ENCODE results near the gene FGFR2. TPM values are rescaled to one million over a fixed set of nuclear protein-coding genes. Genes with fewer than 3 reads are reported as not detected.

The FGFR2 gene
- total RNA-seq, 6 donors from 2014 or later, result 36.7 to 83.7 (median 64.1) TPM

DNA sequence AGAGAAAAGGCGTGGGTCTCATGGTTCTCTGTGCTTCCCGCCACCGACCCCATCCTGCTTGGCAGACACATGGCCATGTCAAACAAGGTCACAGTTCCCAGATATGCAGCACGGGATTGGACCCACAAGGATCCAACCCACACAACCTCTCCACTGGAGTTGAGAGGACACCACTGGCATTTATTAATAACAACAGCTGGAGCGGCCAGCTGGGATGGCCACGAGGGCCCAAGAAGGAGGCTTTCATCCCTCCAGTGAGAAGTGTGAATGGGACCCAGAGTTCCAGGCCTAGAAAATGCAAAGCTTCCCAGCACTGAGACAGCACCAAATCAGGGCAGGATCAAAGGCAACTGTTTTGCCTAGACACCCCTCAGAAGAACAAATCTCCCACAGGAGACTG is 31.5 kb downstream of the FGFR2 start:
- Histone ChIP-seq H3K4me1 (no peaks in the 10 kb centered on the region), H3K4me3 (no peak overlapping the region), H3K9me3 (no peaks in the 10 kb centered on the region), H3K27me3 (no peaks in the 10 kb centered on the region), H3K27ac (no peak overlapping the region), H3K36me3 (no peaks in the 10 kb centered on the region)
- ATAC-seq (ENCODE audit: low FRiP score in 2 of 2) (no peak), DNase-seq (no peak)
- TF ChIP-seq POLR2A (IDR thresholded peaks at IDR 0.05), result no peak
- no peak for TF ChIP-seq POLR2AphosphoS5 (IDR thresholded peaks at IDR 0.05)
- TF ChIP-seq EP300 (IDR thresholded peaks at IDR 0.05), result no peak
- TF ChIP-seq, protein P1, sequence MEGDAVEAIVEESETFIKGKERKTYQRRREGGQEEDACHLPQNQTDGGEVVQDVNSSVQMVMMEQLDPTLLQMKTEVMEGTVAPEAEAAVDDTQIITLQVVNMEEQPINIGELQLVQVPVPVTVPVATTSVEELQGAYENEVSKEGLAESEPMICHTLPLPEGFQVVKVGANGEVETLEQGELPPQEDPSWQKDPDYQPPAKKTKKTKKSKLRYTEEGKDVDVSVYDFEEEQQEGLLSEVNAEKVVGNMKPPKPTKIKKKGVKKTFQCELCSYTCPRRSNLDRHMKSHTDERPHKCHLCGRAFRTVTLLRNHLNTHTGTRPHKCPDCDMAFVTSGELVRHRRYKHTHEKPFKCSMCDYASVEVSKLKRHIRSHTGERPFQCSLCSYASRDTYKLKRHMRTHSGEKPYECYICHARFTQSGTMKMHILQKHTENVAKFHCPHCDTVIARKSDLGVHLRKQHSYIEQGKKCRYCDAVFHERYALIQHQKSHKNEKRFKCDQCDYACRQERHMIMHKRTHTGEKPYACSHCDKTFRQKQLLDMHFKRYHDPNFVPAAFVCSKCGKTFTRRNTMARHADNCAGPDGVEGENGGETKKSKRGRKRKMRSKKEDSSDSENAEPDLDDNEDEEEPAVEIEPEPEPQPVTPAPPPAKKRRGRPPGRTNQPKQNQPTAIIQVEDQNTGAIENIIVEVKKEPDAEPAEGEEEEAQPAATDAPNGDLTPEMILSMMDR (IDR thresholded peaks at IDR 0.05), result no peak
- 66 to 76% methylated on average over 6 of the region's 6 CpGs for WGBS, 2 donors

DNA sequence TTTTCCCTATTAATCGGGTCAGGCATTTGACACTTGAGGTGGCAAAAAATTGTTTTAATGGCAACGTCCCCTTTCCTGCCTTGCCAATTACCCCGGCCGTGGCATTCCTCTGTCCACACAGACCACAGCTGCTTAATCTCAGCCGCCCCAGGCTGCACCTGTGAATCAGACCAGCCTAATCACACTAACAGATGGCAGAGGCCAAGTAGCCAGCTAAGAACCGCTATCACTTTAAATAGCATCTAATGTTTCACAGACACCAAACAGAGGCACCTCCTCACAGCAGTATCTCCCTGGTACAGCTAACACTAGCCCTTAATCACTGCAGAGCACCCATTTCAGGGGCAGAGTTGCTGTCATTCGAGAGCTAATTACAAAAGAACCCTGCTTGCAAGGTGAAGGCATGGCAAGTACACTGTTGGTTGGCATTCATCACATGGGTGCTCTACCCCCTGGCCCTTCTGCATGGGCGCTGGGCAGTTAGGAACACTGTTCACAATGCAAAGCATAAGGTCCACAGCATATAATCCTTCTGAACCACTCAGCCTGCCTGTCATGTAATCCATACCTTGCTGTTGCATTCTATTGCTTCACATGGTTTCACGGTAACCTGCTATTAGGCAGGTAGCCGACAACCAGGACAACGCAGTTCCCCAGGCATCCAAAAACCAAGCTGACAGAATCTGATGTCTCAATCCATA is 38.8 kb downstream of the FGFR2 start:
- DNase-seq, result no peak
- no peaks in the 10 kb centered on the region for H3K27me3 ChIP-seq
- ATAC-seq (ENCODE audit: low FRiP score in 2 of 2), result no peak
- no peaks in the 10 kb centered on the region for H3K36me3 ChIP-seq
- H3K27ac ChIP-seq, result no peak overlapping the region
- H3K9me3 ChIP-seq, result no peaks in the 10 kb centered on the region
- 68 to 75% methylated on average over 10 to 11 of the region's 11 CpGs for WGBS, 2 donors
- no peak overlapping the region for H3K4me3 ChIP-seq
- no peaks in the 10 kb centered on the region for H3K4me1 ChIP-seq
- TF ChIP-seq POLR2AphosphoS5 (IDR thresholded peaks at IDR 0.05), result no peak
- no peak for TF ChIP-seq EP300 (IDR thresholded peaks at IDR 0.05)
- TF ChIP-seq, protein P1 (IDR thresholded peaks at IDR 0.05), result no peak
- TF ChIP-seq POLR2A (IDR thresholded peaks at IDR 0.05), result no peak

DNA sequence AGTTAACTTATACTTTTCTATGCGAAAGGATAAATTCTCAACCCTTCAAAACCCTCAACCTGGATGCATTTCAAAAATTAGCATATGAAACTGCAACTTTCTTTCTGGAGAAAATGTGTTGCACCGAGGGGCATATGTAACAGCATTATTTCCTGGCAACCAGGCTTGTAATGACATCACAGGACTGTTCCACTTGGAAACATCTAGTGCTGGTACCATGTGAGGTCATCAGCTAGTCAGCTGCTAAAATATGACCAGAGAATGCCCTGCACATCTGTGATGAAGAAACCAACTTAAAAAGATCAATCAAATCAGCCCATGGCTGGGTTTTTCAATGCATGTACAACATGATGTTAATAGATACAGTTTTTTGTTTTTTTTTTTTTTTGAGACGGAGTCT is 40.0 kb downstream of the FGFR2 start:
- 75 to 82% methylated on average over 3 of the region's 3 CpGs for WGBS, 2 donors
- no peak for DNase-seq

DNA sequence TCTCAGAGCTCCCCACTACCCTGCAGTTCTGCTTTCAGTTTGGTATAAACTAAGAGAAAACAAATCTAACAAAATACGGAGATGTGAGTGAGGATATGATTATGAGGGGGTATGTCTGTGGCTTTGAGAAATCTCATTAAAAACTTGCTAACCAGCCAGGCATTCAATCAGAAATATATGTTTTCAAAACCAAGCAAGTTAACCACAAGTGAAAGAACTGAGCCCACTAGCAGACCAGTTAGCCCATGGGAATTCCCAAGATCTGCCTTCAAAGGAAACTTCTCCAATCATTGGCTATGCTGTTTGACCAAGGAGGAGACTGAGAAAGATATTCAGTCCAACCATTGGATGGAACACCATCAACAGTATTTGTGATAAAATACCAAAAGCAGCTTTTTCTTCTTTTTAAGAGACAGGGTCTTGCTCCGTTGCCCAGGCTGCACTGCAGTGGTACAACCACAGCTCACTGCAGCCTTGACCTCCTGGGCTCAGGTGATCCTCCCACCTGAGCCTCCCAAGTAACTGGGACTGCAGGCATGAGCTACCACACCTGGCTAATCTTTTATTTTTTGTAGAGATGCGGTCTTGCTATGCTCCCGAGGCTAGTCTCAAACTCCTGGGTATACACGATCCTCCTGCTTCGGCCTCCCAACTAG is 41.2 kb downstream of the FGFR2 start:
- DNase-seq (no peak), ATAC-seq (ENCODE audit: low FRiP score in 2 of 2) (no peak)
- Histone ChIP-seq H3K27me3 (no peaks in the 10 kb centered on the region), H3K4me1 (no peaks in the 10 kb centered on the region), H3K4me3 (no peak overlapping the region), H3K27ac (no peak overlapping the region), H3K36me3 (no peaks in the 10 kb centered on the region), H3K9me3 (no peaks in the 10 kb centered on the region)
- 89 to 92% methylated on average over 6 of the region's 6 CpGs for WGBS, 2 donors
- TF ChIP-seq EP300 (IDR thresholded peaks at IDR 0.05) (no peak), POLR2A (IDR thresholded peaks at IDR 0.05) (no peak), POLR2AphosphoS5 (IDR thresholded peaks at IDR 0.05) (no peak)
- TF ChIP-seq, protein P1 (IDR thresholded peaks at IDR 0.05), result no peak

More for the DNA sequence above, 40.0 kb downstream of the FGFR2 start:
- H3K27me3 ChIP-seq, result no peaks in the 10 kb centered on the region
- no peak for TF ChIP-seq POLR2AphosphoS5 (IDR thresholded peaks at IDR 0.05)
- TF ChIP-seq POLR2A (IDR thresholded peaks at IDR 0.05), result no peak
- TF ChIP-seq EP300 (IDR thresholded peaks at IDR 0.05), result no peak
- TF ChIP-seq, protein P1 (IDR thresholded peaks at IDR 0.05), result no peak
- no peaks in the 10 kb centered on the region for H3K9me3 ChIP-seq
- no peaks in the 10 kb centered on the region for H3K36me3 ChIP-seq
- H3K27ac ChIP-seq, result no peak overlapping the region
- H3K4me3 ChIP-seq, result no peak overlapping the region
- no peak for ATAC-seq (ENCODE audit: low FRiP score in 2 of 2)
- no peaks in the 10 kb centered on the region for H3K4me1 ChIP-seq
